Hematopoietic multipotent progenitor cell treated with erythropoietin and hydrocortisone succinate and interleukin-3 and kit ligand, for 17 days (in vitro differentiated cells): ENCODE data around the gene TAF11L5.
"Not testable (repeated sequence)": the region's sequence is repeated elsewhere in the genome, so short reads cannot be mapped to it uniquely, and the experiment has no call there.

ENCODE experiments used
- DNase-seq: peaks from one replicate; pipeline ENCODE4 v3.0.0-alpha.2; 2015; ENCODE audit warnings: low spot score

The TAF11L5 gene

GRCh38 chr5:17524935-17525334, at the start of gene TAF11L5:
Gene TAF11L5 (plus strand): TSS chr5:17525235.
- not testable (repeated sequence) for DNase-seq

- DNase-seq = no peak
Observed at GRCh38 chr5:17477043-17477442, 48.0 kb upstream of the TAF11L5 start.

GRCh38 chr5:17477573-17478265, 47.3 kb upstream of the TAF11L5 start:
- no peak for DNase-seq

GRCh38 chr5:17481378-17481777, 43.7 kb upstream of the TAF11L5 start:
- no peak for DNase-seq

- DNase-seq = no peak
Observed at GRCh38 chr5:17482790-17483189, 42.2 kb upstream of the TAF11L5 start.

GRCh38 chr5:17486464-17487173, 38.4 kb upstream of the TAF11L5 start:
- not testable (repeated sequence) for DNase-seq

GRCh38 chr5:17487174-17487512, 37.9 kb upstream of the TAF11L5 start:
- DNase-seq = no peak

GRCh38 chr5:17491257-17491656, 33.8 kb upstream of the TAF11L5 start:
- DNase-seq = not testable (repeated sequence)

GRCh38 chr5:17492770-17493169, 32.3 kb upstream of the TAF11L5 start:
- no peak for DNase-seq

GRCh38 chr5:17497446-17497845, 27.6 kb upstream of the TAF11L5 start:
- no peak for DNase-seq

- not testable (repeated sequence) for DNase-seq
Observed at GRCh38 chr5:17497931-17498330, 27.1 kb upstream of the TAF11L5 start, which contains the start of gene TAF11L2. Gene TAF11L2 (plus strand): TSS chr5:17498231.

- no peak for DNase-seq
Observed at GRCh38 chr5:17511775-17512325, 13.2 kb upstream of the TAF11L5 start.

GRCh38 chr5:17517526-17517925, 7.5 kb upstream of the TAF11L5 start:
- DNase-seq = not testable (repeated sequence)

- DNase-seq = not testable (repeated sequence)
Observed at GRCh38 chr5:17518067-17518466, 7.0 kb upstream of the TAF11L5 start, which contains the start of gene TAF11L3. Gene TAF11L3 (plus strand): TSS chr5:17518367.

- DNase-seq = not testable (repeated sequence)
Observed at GRCh38 chr5:17519508-17519907, 5.5 kb upstream of the TAF11L5 start.

GRCh38 chr5:17521501-17521900, 3.5 kb upstream of the TAF11L5 start, which contains the start of gene TAF11L4:
Gene TAF11L4 (plus strand): TSS chr5:17521801.
- DNase-seq = not testable (repeated sequence)

GRCh38 chr5:17526504-17526903, 1.5 kb downstream of the TAF11L5 start:
- peak; percentile 4 for DNase-seq

- not testable (repeated sequence) for DNase-seq
Observed at GRCh38 chr5:17528369-17528768, 3.3 kb downstream of the TAF11L5 start, which contains the start of gene TAF11L6. Gene TAF11L6 (plus strand): TSS chr5:17528669.
